ENCODE data around the gene GDF3. TPM values are rescaled to one million over a fixed set of nuclear protein-coding genes. Genes with fewer than 3 reads are reported as not detected.
"Not testable (repeated sequence)": the region's sequence is repeated elsewhere in the genome, so short reads cannot be mapped to it uniquely, and the experiment has no call there.

Gene GDF3
- polyA plus RNA-seq, 2 donors = 0.02 TPM; not detected in 1

DNA sequence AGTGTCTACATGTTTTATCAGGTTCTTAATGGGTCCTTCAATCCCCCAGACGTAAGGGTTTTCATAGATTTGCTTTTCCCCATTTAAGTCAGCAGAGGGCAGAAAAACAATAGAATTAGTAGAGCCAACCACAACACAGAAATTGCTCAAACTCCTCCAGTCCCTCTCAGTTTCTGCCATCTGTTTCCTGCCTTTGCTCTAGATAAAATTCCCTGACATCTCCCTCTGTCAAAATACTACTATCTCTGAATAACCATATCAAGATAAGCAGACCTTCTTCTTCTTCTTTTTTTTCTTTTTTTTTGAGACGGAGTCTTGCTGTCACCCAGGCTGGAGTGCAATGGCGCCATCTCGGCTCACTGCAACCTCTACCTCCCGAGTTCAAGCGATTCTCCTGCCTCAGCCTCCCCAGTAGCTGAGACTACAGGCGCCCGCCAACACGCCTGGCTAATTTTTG lies 18.1 kb downstream of the GDF3 start:
- not testable (repeated sequence) for H3K9me3 ChIP-seq (ENCODE audit: control insufficient read depth in 2 of 2, insufficient read depth in 1 of 2, low read depth in 1 of 2, low read length in 1 of 2); H3K36me3 ChIP-seq (ENCODE audit: control insufficient read depth in 2 of 2, insufficient read depth in 2 of 2, low read length in 1 of 2); H3K4me1 ChIP-seq (ENCODE audit: control insufficient read depth in 2 of 2, insufficient read depth in 2 of 2, low read length in 1 of 2); H3K27ac ChIP-seq (ENCODE audit: low read depth in 2 of 2, low read length in 1 of 2); H3K4me3 ChIP-seq (ENCODE audit: low read depth in 1 of 2, low read length in 2 of 2); H3K27me3 ChIP-seq (ENCODE audit: control insufficient read depth in 1 of 2, insufficient read depth in 2 of 2, low read length in 2 of 2)
- 54 to 66% methylated on average over 9 of the region's 9 CpGs for WGBS, 2 donors

DNA sequence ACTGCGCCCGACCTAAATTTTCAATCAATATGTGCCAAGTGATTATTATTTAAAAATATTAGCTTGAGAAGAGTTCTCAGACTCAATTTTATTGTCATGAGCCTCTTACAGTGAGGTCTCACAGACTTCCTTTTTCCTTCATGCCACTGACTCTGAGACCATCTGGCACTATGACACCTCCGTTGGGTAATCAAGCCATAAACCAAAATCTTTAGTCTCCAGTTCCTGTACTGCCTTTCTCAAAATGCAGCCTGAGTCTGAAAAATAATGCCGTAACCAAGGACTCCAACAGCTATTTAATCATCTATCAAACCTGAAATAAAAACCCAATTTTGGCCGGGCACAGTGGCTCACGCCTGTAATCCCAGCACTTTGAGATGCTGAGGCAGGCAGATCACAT lies 20.1 kb downstream of the GDF3 start:
- not testable (repeated sequence) for H3K4me1 ChIP-seq (ENCODE audit: control insufficient read depth in 2 of 2, insufficient read depth in 2 of 2, low read length in 1 of 2); H3K9me3 ChIP-seq (ENCODE audit: control insufficient read depth in 2 of 2, insufficient read depth in 1 of 2, low read depth in 1 of 2, low read length in 1 of 2); H3K36me3 ChIP-seq (ENCODE audit: control insufficient read depth in 2 of 2, insufficient read depth in 2 of 2, low read length in 1 of 2); H3K27ac ChIP-seq (ENCODE audit: low read depth in 2 of 2, low read length in 1 of 2); H3K4me3 ChIP-seq (ENCODE audit: low read depth in 1 of 2, low read length in 2 of 2); H3K27me3 ChIP-seq (ENCODE audit: control insufficient read depth in 1 of 2, insufficient read depth in 2 of 2, low read length in 2 of 2)
- WGBS, 2 donors = 63 to 77% methylated on average over 6 of the region's 6 CpGs

DNA sequence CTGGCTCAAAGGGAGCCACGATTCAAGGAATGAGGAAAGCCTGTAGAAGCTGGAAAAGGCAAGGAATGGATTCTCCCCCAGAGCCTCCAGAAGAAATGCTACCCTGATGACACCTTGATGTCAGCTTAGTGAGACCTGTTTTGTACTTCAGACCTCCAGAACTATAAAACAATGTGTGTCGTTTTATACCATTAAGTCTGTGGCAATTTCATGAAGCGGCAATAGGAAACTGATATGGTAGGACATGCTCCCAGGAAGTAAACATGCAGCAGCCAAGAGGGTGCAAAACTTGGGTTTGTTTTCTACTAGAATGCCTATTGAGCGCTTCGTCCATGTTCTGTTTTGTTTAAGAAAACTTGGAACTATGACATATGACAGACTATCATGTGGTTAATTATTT lies 27.4 kb downstream of the GDF3 start:
- WGBS, 2 donors = 81 to 82% methylated on average over 5 of the region's 5 CpGs
- no peaks in the 10 kb centered on the region for H3K9me3 ChIP-seq (ENCODE audit: control insufficient read depth in 2 of 2, insufficient read depth in 1 of 2, low read depth in 1 of 2, low read length in 1 of 2)
- H3K27ac ChIP-seq (ENCODE audit: low read depth in 2 of 2, low read length in 1 of 2) = no peak overlapping the region
- no peaks in the 10 kb centered on the region for H3K36me3 ChIP-seq (ENCODE audit: control insufficient read depth in 2 of 2, insufficient read depth in 2 of 2, low read length in 1 of 2)
- H3K4me1 ChIP-seq (ENCODE audit: control insufficient read depth in 2 of 2, insufficient read depth in 2 of 2, low read length in 1 of 2) = no peaks in the 10 kb centered on the region
- H3K27me3 ChIP-seq (ENCODE audit: control insufficient read depth in 1 of 2, insufficient read depth in 2 of 2, low read length in 2 of 2) = no peaks in the 10 kb centered on the region
- no peak overlapping the region for H3K4me3 ChIP-seq (ENCODE audit: low read depth in 1 of 2, low read length in 2 of 2)

- 64 to 75% methylated on average over 4 of the region's 4 CpGs for WGBS, 2 donors
- no peak overlapping the region for H3K27ac ChIP-seq (ENCODE audit: low read depth in 2 of 2, low read length in 1 of 2)
- H3K9me3 ChIP-seq (ENCODE audit: control insufficient read depth in 2 of 2, insufficient read depth in 1 of 2, low read depth in 1 of 2, low read length in 1 of 2) = no peaks in the 10 kb centered on the region
- no peaks in the 10 kb centered on the region for H3K4me1 ChIP-seq (ENCODE audit: control insufficient read depth in 2 of 2, insufficient read depth in 2 of 2, low read length in 1 of 2)
- H3K27me3 ChIP-seq (ENCODE audit: control insufficient read depth in 1 of 2, insufficient read depth in 2 of 2, low read length in 2 of 2) = no peaks in the 10 kb centered on the region
- no peak overlapping the region for H3K4me3 ChIP-seq (ENCODE audit: low read depth in 1 of 2, low read length in 2 of 2)
- no peaks in the 10 kb centered on the region for H3K36me3 ChIP-seq (ENCODE audit: control insufficient read depth in 2 of 2, insufficient read depth in 2 of 2, low read length in 1 of 2)
These were observed 28.4 kb downstream of the GDF3 start for GRCh38 chr12:7667125-7667524.

DNA sequence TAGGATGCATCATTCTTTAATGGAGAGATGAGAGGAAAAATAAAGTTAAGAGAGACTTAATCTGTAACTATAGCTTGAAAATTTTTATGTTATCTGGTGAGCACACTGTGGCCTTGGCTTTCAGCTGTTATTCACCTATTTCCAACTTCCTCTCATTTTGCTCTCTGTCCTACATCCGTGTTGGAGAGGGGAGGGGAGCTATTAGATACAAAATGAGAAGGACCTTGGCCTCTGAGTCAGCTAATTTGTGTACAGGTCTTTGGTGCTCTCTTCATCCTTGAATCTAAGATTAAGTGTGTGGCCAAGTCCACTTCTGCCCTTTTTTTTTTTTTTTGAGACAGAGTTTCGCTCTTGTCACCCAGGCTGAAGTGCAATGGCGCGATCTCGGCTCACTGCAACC lies 29.0 kb downstream of the GDF3 start:
- Histone ChIP-seq H3K4me1 (ENCODE audit: control insufficient read depth in 2 of 2, insufficient read depth in 2 of 2, low read length in 1 of 2) (no peaks in the 10 kb centered on the region), H3K27me3 (ENCODE audit: control insufficient read depth in 1 of 2, insufficient read depth in 2 of 2, low read length in 2 of 2) (no peaks in the 10 kb centered on the region), H3K27ac (ENCODE audit: low read depth in 2 of 2, low read length in 1 of 2) (no peak overlapping the region), H3K9me3 (ENCODE audit: control insufficient read depth in 2 of 2, insufficient read depth in 1 of 2, low read depth in 1 of 2, low read length in 1 of 2) (no peaks in the 10 kb centered on the region), H3K36me3 (ENCODE audit: control insufficient read depth in 2 of 2, insufficient read depth in 2 of 2, low read length in 1 of 2) (no peaks in the 10 kb centered on the region), H3K4me3 (ENCODE audit: low read depth in 1 of 2, low read length in 2 of 2) (no peak overlapping the region)
- 82 to 86% methylated on average over 5 of the region's 5 CpGs for WGBS, 2 donors

- Histone ChIP-seq H3K27ac (ENCODE audit: low read depth in 2 of 2, low read length in 1 of 2) (no peak overlapping the region), H3K9me3 (ENCODE audit: control insufficient read depth in 2 of 2, insufficient read depth in 1 of 2, low read depth in 1 of 2, low read length in 1 of 2) (no peaks in the 10 kb centered on the region), H3K27me3 (ENCODE audit: control insufficient read depth in 1 of 2, insufficient read depth in 2 of 2, low read length in 2 of 2) (no peaks in the 10 kb centered on the region), H3K36me3 (ENCODE audit: control insufficient read depth in 2 of 2, insufficient read depth in 2 of 2, low read length in 1 of 2) (no peaks in the 10 kb centered on the region), H3K4me1 (ENCODE audit: control insufficient read depth in 2 of 2, insufficient read depth in 2 of 2, low read length in 1 of 2) (no peaks in the 10 kb centered on the region), H3K4me3 (ENCODE audit: low read depth in 1 of 2, low read length in 2 of 2) (no peak overlapping the region)
- 68 to 82% methylated on average over 5 of the region's 5 CpGs for WGBS, 2 donors
These were observed 33.8 kb downstream of the GDF3 start for GRCh38 chr12:7661741-7662140.

DNA sequence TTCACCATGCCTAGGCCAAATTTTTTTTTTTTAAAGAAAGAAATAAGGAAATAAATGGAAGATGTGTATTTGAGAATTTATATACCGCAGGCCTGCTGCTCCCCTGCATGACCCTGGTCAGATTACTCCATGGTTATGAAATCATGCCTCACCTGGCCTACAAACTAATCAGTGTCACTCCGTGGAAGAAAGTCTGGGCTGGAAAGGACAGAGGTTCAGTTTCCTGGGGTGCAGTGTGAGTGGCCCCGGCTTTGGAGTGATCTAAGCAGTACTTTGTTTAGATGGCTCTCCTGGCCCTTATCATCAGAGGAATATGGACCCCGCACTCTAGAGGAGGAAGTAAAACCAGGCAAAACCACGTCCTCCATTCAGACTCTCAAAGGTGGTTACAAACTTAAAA lies 39.5 kb downstream of the GDF3 start:
- Histone ChIP-seq H3K9me3 (ENCODE audit: control insufficient read depth in 2 of 2, insufficient read depth in 1 of 2, low read depth in 1 of 2, low read length in 1 of 2) (no peaks in the 10 kb centered on the region), H3K27ac (ENCODE audit: low read depth in 2 of 2, low read length in 1 of 2) (no peak overlapping the region), H3K36me3 (ENCODE audit: control insufficient read depth in 2 of 2, insufficient read depth in 2 of 2, low read length in 1 of 2) (no peaks in the 10 kb centered on the region), H3K4me1 (ENCODE audit: control insufficient read depth in 2 of 2, insufficient read depth in 2 of 2, low read length in 1 of 2) (no peaks in the 10 kb centered on the region), H3K4me3 (ENCODE audit: low read depth in 1 of 2, low read length in 2 of 2) (no peak overlapping the region), H3K27me3 (ENCODE audit: control insufficient read depth in 1 of 2, insufficient read depth in 2 of 2, low read length in 2 of 2) (no peaks in the 10 kb centered on the region)
- WGBS, 2 donors = 74 to 78% methylated on average over 5 of the region's 5 CpGs

GRCh38 chr12:7650091-7650490 lies 45.5 kb downstream of the GDF3 start:
- H3K4me3 ChIP-seq (ENCODE audit: low read depth in 1 of 2, low read length in 2 of 2) = no peak overlapping the region
- H3K27ac ChIP-seq (ENCODE audit: low read depth in 2 of 2, low read length in 1 of 2) = no peak overlapping the region
- H3K9me3 ChIP-seq (ENCODE audit: control insufficient read depth in 2 of 2, insufficient read depth in 1 of 2, low read depth in 1 of 2, low read length in 1 of 2) = no peaks in the 10 kb centered on the region
- no peaks in the 10 kb centered on the region for H3K4me1 ChIP-seq (ENCODE audit: control insufficient read depth in 2 of 2, insufficient read depth in 2 of 2, low read length in 1 of 2)
- no peaks in the 10 kb centered on the region for H3K27me3 ChIP-seq (ENCODE audit: control insufficient read depth in 1 of 2, insufficient read depth in 2 of 2, low read length in 2 of 2)
- no peaks in the 10 kb centered on the region for H3K36me3 ChIP-seq (ENCODE audit: control insufficient read depth in 2 of 2, insufficient read depth in 2 of 2, low read length in 1 of 2)
- whole genome bisulfite sequencing, 2 donors = 75 to 83% methylated on average over 5 of the region's 5 CpGs

GRCh38 chr12:7647071-7647470 lies 48.5 kb downstream of the GDF3 start:
- H3K27me3 ChIP-seq (ENCODE audit: control insufficient read depth in 1 of 2, insufficient read depth in 2 of 2, low read length in 2 of 2) = no peaks in the 10 kb centered on the region
- no peak overlapping the region for H3K27ac ChIP-seq (ENCODE audit: low read depth in 2 of 2, low read length in 1 of 2)
- H3K4me3 ChIP-seq (ENCODE audit: low read depth in 1 of 2, low read length in 2 of 2) = no peak overlapping the region
- WGBS, 2 donors = 2 to 20% methylated on average over 1 of the region's 1 CpG
- no peaks in the 10 kb centered on the region for H3K9me3 ChIP-seq (ENCODE audit: control insufficient read depth in 2 of 2, insufficient read depth in 1 of 2, low read depth in 1 of 2, low read length in 1 of 2)
- H3K36me3 ChIP-seq (ENCODE audit: control insufficient read depth in 2 of 2, insufficient read depth in 2 of 2, low read length in 1 of 2) = no peaks in the 10 kb centered on the region
- no peaks in the 10 kb centered on the region for H3K4me1 ChIP-seq (ENCODE audit: control insufficient read depth in 2 of 2, insufficient read depth in 2 of 2, low read length in 1 of 2)

- Histone ChIP-seq H3K27me3 (ENCODE audit: control insufficient read depth in 1 of 2, insufficient read depth in 2 of 2, low read length in 2 of 2) (no peaks in the 10 kb centered on the region), H3K4me1 (ENCODE audit: control insufficient read depth in 2 of 2, insufficient read depth in 2 of 2, low read length in 1 of 2) (no peaks in the 10 kb centered on the region), H3K36me3 (ENCODE audit: control insufficient read depth in 2 of 2, insufficient read depth in 2 of 2, low read length in 1 of 2) (no peaks in the 10 kb centered on the region), H3K4me3 (ENCODE audit: low read depth in 1 of 2, low read length in 2 of 2) (no peak overlapping the region), H3K27ac (ENCODE audit: low read depth in 2 of 2, low read length in 1 of 2) (no peak overlapping the region), H3K9me3 (ENCODE audit: control insufficient read depth in 2 of 2, insufficient read depth in 1 of 2, low read depth in 1 of 2, low read length in 1 of 2) (no peaks in the 10 kb centered on the region)
- 69 to 81% methylated on average over 3 of the region's 3 CpGs for WGBS, 2 donors
These were observed 49.4 kb downstream of the GDF3 start for GRCh38 chr12:7646178-7646475.

Data from esophagus (tissue), 2 donors.